HG03457 (cell line): ENCODE measurements around the gene SOCS1.
"Not testable (repeated sequence)": the region's sequence is repeated elsewhere in the genome, so short reads cannot be mapped to it uniquely, and the experiment has no call there.

Experiments
- ATAC-seq: cut with Tn5 transposase; IDR thresholded peaks from one replicate; pipeline ENCODE4 v1.9.1; 2021; ENCODE audit warnings: moderate number of reproducible peaks; ENCODE audit not compliant: unreplicated experiment

Gene SOCS1

GRCh38 chr16:11255737-11256660 lies at the start of gene SOCS1:
Gene SOCS1, minus strand, starts transcription at chr16:11256204. Its CDS starts 726 bp downstream, at chr16:11255478.
- peak; percentile 43 for ATAC-seq

GRCh38 chr16:11303405-11304138 lies 47.6 kb upstream of the SOCS1 start:
- no peak for ATAC-seq

- no peak for ATAC-seq
These were observed 47.0 kb upstream of the SOCS1 start for GRCh38 chr16:11302977-11303376.

- ATAC-seq: no peak
These were observed 45.9 kb upstream of the SOCS1 start for GRCh38 chr16:11301645-11302501.

GRCh38 chr16:11300560-11300892 lies 44.5 kb upstream of the SOCS1 start:
- ATAC-seq: no peak

- ATAC-seq: no peak
These were observed 44.0 kb upstream of the SOCS1 start for GRCh38 chr16:11299865-11300559.

GRCh38 chr16:11298950-11299547 lies 43.0 kb upstream of the SOCS1 start:
- ATAC-seq: not testable (repeated sequence)

GRCh38 chr16:11298143-11298900 lies 42.3 kb upstream of the SOCS1 start:
- no peak for ATAC-seq

GRCh38 chr16:11297492-11298142 lies 41.6 kb upstream of the SOCS1 start:
- ATAC-seq: peak; percentile 64

- peak; percentile 16 for ATAC-seq
These were observed 40.9 kb upstream of the SOCS1 start for GRCh38 chr16:11296706-11297491.

GRCh38 chr16:11296351-11296705 lies 40.3 kb upstream of the SOCS1 start:
- ATAC-seq: no peak

- ATAC-seq: no peak
These were observed 39.7 kb upstream of the SOCS1 start for GRCh38 chr16:11295672-11296071.

GRCh38 chr16:11292076-11292748 lies 36.2 kb upstream of the SOCS1 start:
- no peak for ATAC-seq

GRCh38 chr16:11291091-11291703 lies 35.2 kb upstream of the SOCS1 start:
- no peak for ATAC-seq

GRCh38 chr16:11290102-11290893 lies 34.3 kb upstream of the SOCS1 start:
- ATAC-seq: no peak

GRCh38 chr16:11289696-11290095 lies 33.7 kb upstream of the SOCS1 start:
- ATAC-seq: not testable (repeated sequence)
